ENCODE results near the gene FYN.

Gene FYN

GRCh38 chr6:111615916-111616612 is 257.2 kb downstream of the FYN start:
- no peak overlapping the region for H3K4me3 Mint-ChIP-seq
- no peaks in the 10 kb centered on the region for H3K9me3 Mint-ChIP-seq
- peaks cover 5% of the 10 kb centered on the region for H3K4me1 Mint-ChIP-seq (ENCODE audit: low read depth)
- no peaks in the 10 kb centered on the region for H3K36me3 Mint-ChIP-seq (ENCODE audit: low read depth)
- no peak overlapping the region for H3K27ac Mint-ChIP-seq
- no peak for DNase-seq (ENCODE audit: low spot score)
- H3K27me3 Mint-ChIP-seq (ENCODE audit: low read depth) = peaks cover 41% of the 10 kb centered on the region

GRCh38 chr6:111614833-111615582 is 258.2 kb downstream of the FYN start:
- Mint-ChIP-seq H3K4me3 (no peak overlapping the region), H3K4me1 (ENCODE audit: low read depth) (peaks cover 5% of the 10 kb centered on the region), H3K27me3 (ENCODE audit: low read depth) (peaks cover 35% of the 10 kb centered on the region), H3K9me3 (no peaks in the 10 kb centered on the region), H3K27ac (no peak overlapping the region), H3K36me3 (ENCODE audit: low read depth) (no peaks in the 10 kb centered on the region)
- DNase-seq (ENCODE audit: low spot score) = no peak

- H3K27me3 Mint-ChIP-seq (ENCODE audit: low read depth) = peaks cover 23% of the 10 kb centered on the region
- no peaks in the 10 kb centered on the region for H3K36me3 Mint-ChIP-seq (ENCODE audit: low read depth)
- H3K27ac Mint-ChIP-seq = no peak overlapping the region
- no peak overlapping the region for H3K4me3 Mint-ChIP-seq
- DNase-seq (ENCODE audit: low spot score) = no peak
- H3K4me1 Mint-ChIP-seq (ENCODE audit: low read depth) = peaks cover 3% of the 10 kb centered on the region
- H3K9me3 Mint-ChIP-seq = no peaks in the 10 kb centered on the region
Measured at GRCh38 chr6:111612379-111612778, 260.9 kb downstream of the FYN start.

- peaks cover 9% of the 10 kb centered on the region for H3K4me1 Mint-ChIP-seq (ENCODE audit: low read depth)
Measured at GRCh38 chr6:111610548-111611172, 262.6 kb downstream of the FYN start.

More at GRCh38 chr6:111610548-111611172, 262.6 kb downstream of the FYN start:
- H3K36me3 Mint-ChIP-seq (ENCODE audit: low read depth) = no peaks in the 10 kb centered on the region
- no peak for DNase-seq (ENCODE audit: low spot score)
- H3K9me3 Mint-ChIP-seq = no peaks in the 10 kb centered on the region
- H3K27me3 Mint-ChIP-seq (ENCODE audit: low read depth) = peaks cover 17% of the 10 kb centered on the region
- H3K27ac Mint-ChIP-seq = no peak overlapping the region
- H3K4me3 Mint-ChIP-seq = no peak overlapping the region

Data from T-helper 2 cell treated with Interferon-gamma antibody and Interleukin-4, amounts not matched to agents 5 μg/mL and 100 μg/mL, for 36 hours (primary cell).